A204.1 (cell line): ENCODE data around the gene TRAF1.

ENCODE experiments used
- FAIRE-seq: peaks from 2 replicates; lab custom pipeline; 2012; peaks lifted over from hg19 to GRCh38; lab: Jason Lieb, UNC

TRAF1 gene

DNA sequence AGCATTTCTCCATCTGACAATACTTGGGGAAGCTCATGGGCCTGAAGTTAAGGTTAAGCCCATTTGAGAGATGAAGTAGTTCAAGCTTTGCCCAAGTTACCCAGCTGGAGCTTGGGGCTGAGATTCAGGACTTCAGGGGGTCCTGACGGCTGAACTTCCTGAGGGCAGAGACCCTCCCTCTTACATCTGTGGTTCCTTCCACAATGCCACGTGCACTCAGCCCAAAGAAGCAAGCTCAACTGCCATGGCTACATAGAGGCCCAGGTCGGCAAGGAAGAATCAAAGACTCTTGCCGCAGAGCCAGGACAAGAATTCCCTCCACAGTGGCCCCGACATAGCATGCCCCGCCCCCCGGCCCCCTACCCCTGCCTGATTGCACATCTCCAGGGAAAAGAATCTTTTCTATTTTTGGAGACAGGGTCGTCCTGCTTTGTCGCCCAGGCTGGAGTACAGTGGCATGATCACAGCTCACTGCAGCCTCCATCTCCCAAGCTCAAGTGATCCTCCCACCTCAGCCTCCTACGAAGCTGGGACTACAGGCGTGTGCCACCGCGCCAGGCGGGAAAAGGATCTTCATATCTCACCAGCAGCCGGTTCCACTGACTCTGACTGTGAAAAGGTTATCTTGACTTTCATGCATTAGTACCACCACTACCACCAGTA lies 58.8 kb downstream of the TRAF1 start:
- FAIRE-seq, result no peak

DNA sequence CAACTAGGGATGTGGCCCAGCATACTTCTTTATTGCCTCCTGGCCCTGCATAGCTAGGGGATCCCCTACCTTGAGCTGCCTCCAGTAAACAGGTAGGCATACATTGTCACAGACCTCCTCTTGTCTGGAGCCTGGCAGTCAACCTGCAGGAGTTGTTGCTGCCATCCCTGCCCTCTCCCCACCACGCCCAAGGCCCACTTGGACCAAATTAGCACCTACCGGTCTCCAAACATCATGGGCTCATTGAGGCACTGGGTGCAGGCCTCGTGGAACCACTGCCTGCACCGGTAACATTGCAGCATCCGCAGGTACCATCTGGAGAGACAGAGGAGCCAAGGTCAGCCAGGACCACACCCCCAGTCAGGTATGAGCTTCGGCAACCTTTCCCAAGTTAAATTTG lies 59.9 kb downstream of the TRAF1 start:
- no peak for FAIRE-seq

DNA sequence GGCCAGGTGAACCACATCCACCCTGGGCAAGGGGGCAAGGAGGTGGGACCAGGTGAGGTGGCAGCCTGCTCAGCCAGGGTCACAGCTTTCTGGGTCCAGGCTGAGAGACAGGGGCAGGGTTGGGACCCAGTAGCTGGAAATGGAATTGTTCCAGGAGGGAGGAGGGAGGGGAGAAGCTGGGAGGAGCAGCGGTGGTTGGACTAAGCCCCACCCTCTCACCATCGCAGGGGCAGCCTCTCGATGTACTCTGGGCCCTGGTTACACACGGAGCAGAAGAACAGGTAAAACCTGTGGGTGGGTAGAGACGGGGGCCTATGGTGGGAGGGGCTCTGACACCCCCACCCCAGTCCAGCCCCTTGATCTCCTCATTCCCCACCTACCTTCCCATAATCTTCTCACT lies 60.8 kb downstream of the TRAF1 start:
- no peak for FAIRE-seq

DNA sequence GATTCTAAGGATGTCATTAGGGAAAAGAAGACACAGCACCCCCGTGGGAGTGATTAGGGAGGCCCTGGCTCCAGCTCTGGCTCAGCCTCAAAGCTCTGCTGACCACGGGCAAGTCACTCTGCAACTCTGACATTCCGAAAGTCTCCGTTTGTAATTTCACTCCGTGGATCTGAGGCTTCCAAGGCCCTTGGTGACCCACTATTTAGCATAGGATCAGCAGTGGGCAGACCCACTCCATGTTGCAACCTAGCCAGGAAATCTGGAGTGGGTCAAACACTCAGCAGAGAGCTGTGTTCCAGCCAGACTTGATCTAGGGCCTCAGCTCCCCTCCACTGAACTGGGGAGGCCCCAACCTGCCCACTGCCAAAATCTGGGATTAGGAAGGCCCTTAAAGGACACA lies 61.4 kb downstream of the TRAF1 start:
- no peak for FAIRE-seq

DNA sequence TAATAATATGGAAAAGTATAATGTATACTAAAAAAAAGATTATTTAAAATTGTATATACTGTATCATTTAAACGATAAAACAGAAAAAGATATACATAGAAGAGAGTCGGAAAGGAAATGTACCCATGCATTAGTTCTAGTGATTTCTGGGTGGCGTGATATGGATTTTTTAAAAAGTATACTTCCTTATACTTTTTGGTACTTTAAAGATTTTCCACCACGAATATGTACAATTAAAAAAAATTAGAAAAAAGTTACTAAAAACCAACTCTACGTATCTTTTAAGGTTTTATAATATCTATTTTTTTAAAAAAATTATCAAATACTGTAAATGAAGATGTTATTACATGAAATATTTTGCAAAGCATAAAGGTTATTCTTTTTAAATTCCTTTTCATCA lies 61.9 kb downstream of the TRAF1 start:
- FAIRE-seq, result no peak

DNA sequence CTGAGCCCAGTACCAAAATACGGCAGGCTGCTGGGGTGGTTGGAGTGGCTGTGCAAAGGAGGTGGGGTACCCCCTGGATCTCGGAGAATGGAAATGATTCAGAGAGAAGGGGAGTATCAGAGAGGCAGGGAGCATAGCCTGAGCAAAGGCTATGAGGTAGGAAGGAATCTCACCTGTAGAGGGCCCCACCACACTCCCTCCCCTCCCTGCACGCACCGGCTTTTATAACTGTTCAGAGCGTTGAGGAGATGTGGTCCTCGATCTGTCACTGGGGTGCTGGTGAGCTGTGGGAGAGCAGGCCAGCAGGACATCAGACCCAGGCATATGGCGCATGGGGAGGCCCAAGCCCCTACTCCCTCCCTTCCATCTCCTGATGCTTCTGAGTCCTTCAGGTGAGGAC lies 62.8 kb downstream of the TRAF1 start:
- FAIRE-seq, result no peak

DNA sequence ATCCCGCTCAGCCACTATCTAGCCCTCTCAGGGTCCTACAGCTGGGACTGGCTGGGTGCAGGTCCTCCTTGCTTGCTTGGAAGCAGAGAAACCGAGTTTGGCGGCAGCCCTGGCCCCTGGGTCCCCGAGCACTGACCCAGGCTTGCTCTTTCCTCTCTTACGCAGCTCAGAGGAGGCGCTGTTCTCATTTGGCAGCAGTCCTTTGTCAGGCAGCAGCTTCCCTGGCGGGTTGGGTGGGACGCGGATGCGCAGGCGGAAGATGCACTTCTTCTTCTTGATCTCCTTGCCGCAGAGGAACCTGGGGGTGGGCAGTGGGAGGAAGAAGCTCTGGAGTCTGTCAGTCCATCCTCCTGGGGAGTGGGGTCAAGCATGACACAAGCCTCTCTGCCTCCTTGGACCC lies 64.1 kb downstream of the TRAF1 start:
- FAIRE-seq, result no peak

DNA sequence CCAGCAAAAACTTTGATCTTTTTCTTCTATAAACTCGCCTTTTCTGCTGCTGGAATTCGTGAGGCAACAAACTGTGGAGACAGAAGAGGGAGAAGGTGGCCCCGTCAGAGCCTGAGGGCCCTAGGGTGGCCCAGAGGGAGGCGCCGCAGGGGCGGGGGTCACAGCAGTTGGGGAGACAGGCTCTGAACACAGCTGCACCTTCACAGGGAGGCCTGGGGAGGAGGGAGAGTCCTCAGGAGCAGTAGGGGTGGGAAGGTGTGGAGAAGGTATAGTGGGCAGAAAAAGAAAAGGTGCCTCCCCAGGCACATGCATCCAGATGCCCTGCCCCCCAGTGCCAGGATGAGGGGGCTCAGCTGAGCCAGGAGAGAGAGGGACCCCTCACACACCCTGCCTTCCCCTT lies 64.7 kb downstream of the TRAF1 start:
- FAIRE-seq, result no peak

DNA sequence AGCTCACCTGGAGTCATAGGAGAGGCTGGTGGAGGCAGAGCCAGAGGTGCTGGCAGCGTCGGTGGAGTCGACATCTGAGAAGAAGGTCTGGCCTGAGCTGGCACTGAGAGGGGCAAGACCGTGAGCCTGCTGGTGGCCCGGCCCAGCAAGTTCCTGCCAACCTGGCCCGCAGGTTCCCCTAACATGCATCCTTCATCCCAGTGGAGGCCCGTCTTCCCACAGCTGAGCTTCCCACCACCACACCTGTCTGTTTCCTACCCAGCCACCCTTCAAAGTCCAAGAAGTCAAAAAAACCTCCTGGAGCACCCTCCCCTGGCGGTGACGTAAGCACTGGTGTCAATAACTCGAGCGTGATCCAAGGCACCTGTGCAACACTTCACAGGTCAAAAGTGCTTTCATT lies 66.5 kb downstream of the TRAF1 start:
- FAIRE-seq, result no peak

DNA sequence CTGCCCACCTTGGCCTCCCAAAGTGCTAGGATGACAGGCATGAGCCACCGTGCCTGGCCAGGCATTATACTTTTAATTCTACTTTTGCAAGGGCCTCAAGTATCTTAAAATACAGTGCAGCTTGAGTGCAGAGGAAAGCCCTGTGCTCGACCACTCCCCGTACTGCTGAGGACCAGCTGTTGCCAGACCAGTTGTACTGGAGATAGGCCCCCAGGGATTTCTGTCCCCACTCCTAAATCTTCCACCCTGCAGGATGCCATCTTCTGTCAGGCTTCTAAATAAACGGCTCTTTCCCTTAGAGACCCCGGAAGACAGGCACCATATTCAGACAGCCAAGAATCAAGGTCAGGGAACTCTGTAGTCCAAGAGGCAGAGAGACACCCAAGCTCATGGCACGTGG lies 67.2 kb downstream of the TRAF1 start:
- no peak for FAIRE-seq

DNA sequence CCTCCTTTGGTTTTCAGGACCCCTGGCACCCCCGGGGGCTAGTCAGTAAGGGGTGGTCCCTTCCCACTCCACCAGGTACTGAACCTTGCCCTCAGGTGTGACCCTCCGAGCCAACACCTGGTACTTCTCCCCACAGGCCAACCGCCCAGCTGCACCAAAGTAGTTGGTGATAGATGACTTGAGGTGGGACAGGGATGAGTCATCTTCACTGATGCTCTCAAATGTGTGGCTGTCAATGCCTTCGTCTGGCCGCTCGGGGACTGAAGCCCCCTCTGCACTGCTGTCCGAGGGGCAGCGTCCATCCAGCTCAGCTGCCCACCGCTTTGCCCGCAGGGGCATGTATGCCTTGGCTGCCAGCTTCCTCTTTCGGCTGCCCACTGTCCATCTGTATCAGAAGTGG lies 68.7 kb downstream of the TRAF1 start:
- FAIRE-seq, result no peak

DNA sequence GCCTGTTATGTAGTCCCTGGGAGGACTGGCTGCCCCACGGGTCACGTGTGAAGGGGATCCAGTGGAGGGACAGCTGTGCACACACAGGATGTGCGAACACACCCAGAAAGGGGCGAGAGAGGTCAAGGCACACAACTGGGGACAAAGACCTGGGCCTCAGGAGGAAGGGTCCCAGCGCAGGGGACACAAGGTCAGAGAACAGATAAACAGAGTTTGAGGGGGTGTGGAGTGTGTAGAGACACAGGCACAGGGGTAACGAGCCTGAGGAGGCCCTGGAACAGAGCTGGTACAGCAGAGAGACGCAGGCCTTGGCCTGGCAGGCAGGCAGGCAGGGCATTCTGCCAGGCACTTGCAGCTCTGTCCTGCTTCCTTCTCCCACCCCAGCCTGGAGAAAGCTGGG lies 69.1 kb downstream of the TRAF1 start:
- no peak for FAIRE-seq

DNA sequence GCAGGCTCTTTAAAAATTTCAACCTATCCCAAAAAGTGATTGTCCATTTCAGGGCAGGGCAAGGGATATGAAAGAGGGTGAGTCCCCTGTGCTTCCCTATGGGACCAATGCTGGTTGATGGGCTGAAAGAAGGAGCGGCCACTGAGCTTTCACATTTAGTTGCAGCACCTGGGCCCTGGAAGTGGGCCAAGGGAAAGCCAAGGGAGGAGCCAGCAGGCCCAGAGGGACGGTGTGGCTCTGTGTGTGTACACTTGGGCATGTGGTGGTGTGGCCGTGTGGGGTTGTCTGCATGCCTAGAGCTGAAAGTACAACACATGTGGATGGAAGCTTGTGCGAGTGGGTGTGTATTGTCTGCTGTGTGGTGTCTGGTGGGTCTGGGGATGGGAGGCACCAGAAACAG lies 69.9 kb downstream of the TRAF1 start:
- no peak for FAIRE-seq

DNA sequence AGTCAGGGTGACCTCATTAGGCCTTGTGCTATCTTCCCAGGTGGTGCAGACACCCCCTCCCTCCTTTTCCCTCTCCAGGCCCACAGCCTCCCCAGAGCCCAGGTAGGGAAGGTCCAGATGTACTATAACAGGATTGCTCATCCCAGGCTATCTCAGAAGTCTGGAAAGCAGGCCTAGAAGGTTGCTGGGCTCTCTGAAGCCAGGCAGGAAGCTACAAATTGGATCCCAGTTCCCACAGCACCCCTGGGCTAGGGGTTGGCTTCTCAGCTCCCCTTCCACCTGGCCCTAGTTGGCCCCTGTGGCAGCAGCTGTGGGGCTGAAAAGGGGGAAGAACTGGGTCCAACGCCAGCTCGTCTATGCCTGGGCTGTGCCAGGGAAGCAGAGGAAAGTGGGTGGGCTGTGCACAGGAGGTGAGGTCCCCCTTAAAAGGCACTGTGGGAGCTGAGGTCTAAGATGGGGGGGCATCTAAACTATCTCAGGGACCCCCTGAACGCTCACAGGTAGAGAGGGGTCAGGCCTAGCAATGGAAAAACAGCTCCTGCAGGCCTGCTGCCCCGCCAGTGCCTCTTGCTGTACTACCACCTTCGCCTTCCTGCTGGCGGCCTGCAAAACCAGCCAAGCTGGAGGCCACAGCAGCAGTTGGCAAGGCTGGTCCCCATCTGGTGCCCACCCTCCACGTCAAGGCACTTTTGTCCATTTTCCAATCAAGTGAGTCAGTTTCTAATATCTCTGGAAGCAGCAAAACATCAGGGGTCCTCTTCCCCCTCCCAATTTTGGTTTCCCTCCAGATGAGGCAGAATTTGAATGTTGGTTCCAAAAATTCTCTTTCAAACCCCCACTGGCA lies 70.5 kb downstream of the TRAF1 start:
- FAIRE-seq, result no peak

DNA sequence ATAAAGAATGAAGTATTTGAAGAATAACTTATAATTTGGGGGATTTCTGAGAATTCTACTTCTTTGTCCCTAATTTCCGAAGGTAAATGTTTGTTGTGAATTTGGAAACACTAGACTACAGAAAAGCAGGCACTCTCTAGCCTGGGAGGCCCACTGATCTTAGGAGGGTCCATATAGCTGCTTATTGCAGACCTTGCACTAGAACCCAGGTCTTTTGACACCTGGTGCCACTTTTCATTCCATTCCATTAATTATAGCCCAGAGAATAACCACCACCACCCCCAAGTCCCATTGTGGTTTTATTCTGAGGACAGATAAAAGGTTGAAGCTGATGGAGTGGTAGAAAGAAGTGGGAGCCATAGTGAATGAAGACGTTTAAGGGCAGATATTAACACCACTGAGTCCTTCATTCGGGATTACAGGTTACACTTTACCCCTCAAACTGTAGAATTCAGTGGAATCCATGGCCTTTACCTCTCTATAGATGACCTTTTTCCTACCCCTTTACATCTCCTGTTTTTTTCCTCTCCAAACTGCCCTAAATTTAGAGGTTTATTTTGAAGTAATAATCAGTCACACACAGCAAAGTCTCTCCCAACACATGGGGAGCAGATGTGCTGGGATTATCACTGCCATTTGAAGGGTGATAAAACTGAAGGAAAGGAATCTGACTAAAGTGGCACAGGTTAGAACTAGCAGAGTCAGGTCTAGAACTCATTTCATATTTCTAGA lies 71.8 kb downstream of the TRAF1 start:
- FAIRE-seq, result no peak

DNA sequence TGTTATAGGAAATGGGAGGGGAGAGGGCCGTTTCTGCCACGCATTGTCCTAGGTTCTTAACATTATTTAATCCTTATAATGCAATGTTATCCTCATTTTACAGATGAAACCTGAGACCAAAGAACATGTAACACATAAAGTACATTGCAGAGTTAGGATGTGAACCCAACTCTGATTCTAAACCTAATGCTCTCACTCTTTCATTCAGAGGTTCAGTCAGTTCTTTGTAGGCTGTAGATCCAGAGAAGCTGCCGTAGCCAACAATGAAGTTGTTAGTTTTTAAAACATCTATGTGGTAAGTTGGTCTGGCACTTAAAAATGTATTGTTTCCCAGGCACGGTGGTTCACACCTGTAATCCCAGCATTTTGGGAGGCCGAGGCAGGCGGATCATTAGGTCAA lies 73.4 kb downstream of the TRAF1 start:
- no peak for FAIRE-seq
